ENCODE data around the gene OSBPL10.
A peak's percentile ranks its signal among the peaks of the same experiment; 100 is the strongest.

OSBPL10 gene

GRCh38 chr3:31743331-31744089, 237.6 kb downstream of the OSBPL10 start:
- peaks cover 2% of the 10 kb centered on the region for H3K4me1 ChIP-seq
- H3K79me2 ChIP-seq, result no peaks in the 10 kb centered on the region
- TF ChIP-seq CTCF (IDR thresholded peaks at IDR 0.05), result no peak

GRCh38 chr3:31740397-31740796, 240.7 kb downstream of the OSBPL10 start:
- H3K27me3 ChIP-seq (ENCODE audit: control insufficient read depth, insufficient read depth, low read length), result no peaks in the 10 kb centered on the region
- H3K36me3 ChIP-seq (ENCODE audit: control insufficient read depth, insufficient read depth, low read length), result no peaks in the 10 kb centered on the region
- no peak for TF ChIP-seq CTCF (IDR thresholded peaks at IDR 0.05)
- no peak overlapping the region for H3K9ac ChIP-seq
- H3K9me3 ChIP-seq (ENCODE audit: control insufficient read depth, low read length), result no peaks in the 10 kb centered on the region
- H2AFZ ChIP-seq, result no peak overlapping the region
- peaks cover 2% of the 10 kb centered on the region for H3K4me1 ChIP-seq
- no peak overlapping the region for H3K4me2 ChIP-seq (ENCODE audit: low read length)
- no peak overlapping the region for H3K27ac ChIP-seq
- H3K4me3 ChIP-seq (ENCODE audit: low read depth, low read length), result no peak overlapping the region
- no peaks in the 10 kb centered on the region for H3K79me2 ChIP-seq

More at GRCh38 chr3:31743331-31744089, 237.6 kb downstream of the OSBPL10 start:
- H2AFZ ChIP-seq, result peak overlapping the region; percentile 51
- H3K4me3 ChIP-seq (ENCODE audit: low read depth, low read length), result no peak overlapping the region
- no peaks in the 10 kb centered on the region for H3K27me3 ChIP-seq (ENCODE audit: control insufficient read depth, insufficient read depth, low read length)
- H3K36me3 ChIP-seq (ENCODE audit: control insufficient read depth, insufficient read depth, low read length), result no peaks in the 10 kb centered on the region
- no peaks in the 10 kb centered on the region for H3K9me3 ChIP-seq (ENCODE audit: control insufficient read depth, low read length)
- H3K4me2 ChIP-seq (ENCODE audit: low read length), result peak overlapping the region; percentile 66
- H3K27ac ChIP-seq, result peak overlapping the region; percentile 58
- no peak overlapping the region for H3K9ac ChIP-seq

GRCh38 chr3:31738412-31738811, 242.7 kb downstream of the OSBPL10 start:
- Histone ChIP-seq H3K27me3 (ENCODE audit: control insufficient read depth, insufficient read depth, low read length) (no peaks in the 10 kb centered on the region), H3K36me3 (ENCODE audit: control insufficient read depth, insufficient read depth, low read length) (no peaks in the 10 kb centered on the region), H3K4me2 (ENCODE audit: low read length) (no peak overlapping the region), H2AFZ (no peak overlapping the region), H3K79me2 (no peaks in the 10 kb centered on the region), H3K9me3 (ENCODE audit: control insufficient read depth, low read length) (no peaks in the 10 kb centered on the region), H3K4me3 (ENCODE audit: low read depth, low read length) (no peak overlapping the region), H3K9ac (no peak overlapping the region), H3K4me1 (no peaks in the 10 kb centered on the region), H3K27ac (no peak overlapping the region)
- no peak for TF ChIP-seq CTCF (IDR thresholded peaks at IDR 0.05)

GRCh38 chr3:31735667-31736066, 245.4 kb downstream of the OSBPL10 start:
- no peak overlapping the region for H3K27ac ChIP-seq
- no peak overlapping the region for H3K9ac ChIP-seq
- no peak for TF ChIP-seq CTCF (IDR thresholded peaks at IDR 0.05)
- H2AFZ ChIP-seq, result no peak overlapping the region
- no peak overlapping the region for H3K4me3 ChIP-seq (ENCODE audit: low read depth, low read length)
- no peak overlapping the region for H3K4me2 ChIP-seq (ENCODE audit: low read length)
- H3K36me3 ChIP-seq (ENCODE audit: control insufficient read depth, insufficient read depth, low read length), result no peaks in the 10 kb centered on the region
- H3K9me3 ChIP-seq (ENCODE audit: control insufficient read depth, low read length), result no peaks in the 10 kb centered on the region
- no peaks in the 10 kb centered on the region for H3K27me3 ChIP-seq (ENCODE audit: control insufficient read depth, insufficient read depth, low read length)
- H3K79me2 ChIP-seq, result no peaks in the 10 kb centered on the region
- H3K4me1 ChIP-seq, result no peaks in the 10 kb centered on the region

- Histone ChIP-seq H3K9me3 (ENCODE audit: control insufficient read depth, low read length) (no peaks in the 10 kb centered on the region), H3K27ac (no peak overlapping the region), H3K4me2 (ENCODE audit: low read length) (peak overlapping the region; percentile 53), H3K27me3 (ENCODE audit: control insufficient read depth, insufficient read depth, low read length) (no peaks in the 10 kb centered on the region), H3K4me1 (no peaks in the 10 kb centered on the region), H3K4me3 (ENCODE audit: low read depth, low read length) (peak overlapping the region; percentile 13), H3K36me3 (ENCODE audit: control insufficient read depth, insufficient read depth, low read length) (no peaks in the 10 kb centered on the region), H2AFZ (no peak overlapping the region), H3K79me2 (no peaks in the 10 kb centered on the region), H3K9ac (no peak overlapping the region)
- no peak for TF ChIP-seq CTCF (IDR thresholded peaks at IDR 0.05)
Observed at GRCh38 chr3:31733234-31733667, 247.8 kb downstream of the OSBPL10 start.

All from parathyroid adenoma (tissue), 2 donors.